Panc1 (cell line): ENCODE results near the gene TMEFF1. TPM values are rescaled to one million over a fixed set of nuclear protein-coding genes. Genes with fewer than 3 reads are reported as not detected.

Source experiments
- ATAC-seq: fragments of 200-7000 bp; cut with Tn5 transposase; 2 replicates; pipeline ENCODE4 v1.9.1; 2020; ENCODE audit warnings: mild to moderate bottlenecking, moderate library complexity
- BruUV-seq: library from RNA; stranded (reverse); fragments of 400-500 nt; replicated peaks from 2 replicates; lab custom pipeline; 2021; lab: Mats Ljungman, UMichigan
- CTCF ChIA-PET: fragments of 300-600 bp; sonication (Branson Sonifier 250); formaldehyde crosslinking; loops from one replicate; lab custom pipeline; 2022; ENCODE audit warnings: antibody characterized with exemption; lab: Charles Lee
- POLR2A ChIA-PET: fragments of 300-600 bp; sonication (Branson Sonifier 250); formaldehyde crosslinking; loops from one replicate; lab custom pipeline; 2022; ENCODE audit warnings: antibody characterized with exemption; lab: Charles Lee
- DNase-seq: peaks from one replicate; pipeline ENCODE4 v3.0.0-alpha.2; 2010; ENCODE audit warnings: low read depth, low spot score
- H3K27ac ChIP-seq: 2 replicates; pipeline ENCODE4 v1.5.1; 2011; ENCODE audit warnings: mild to moderate bottlenecking, low read length, inconsistent platforms
- H3K27me3 ChIP-seq: fragments of 200-500 bp; sonication (Bioruptor generic); 2 replicates; pipeline ENCODE4 v1.6.0; 2014; ENCODE audit warnings: low read length, inconsistent platforms; ENCODE audit not compliant: control insufficient read depth, insufficient read depth
- H3K36me3 ChIP-seq: fragments of 200-500 bp; sonication (Bioruptor generic); 2 replicates; pipeline ENCODE4 v1.5.1; 2014; ENCODE audit warnings: inconsistent platforms, mild to moderate bottlenecking, low read length, moderate library complexity; ENCODE audit not compliant: control insufficient read depth, insufficient read depth
- H3K4me1 ChIP-seq: 2 replicates; pipeline ENCODE4 v1.5.1; 2011; ENCODE audit warnings: inconsistent platforms, mild to moderate bottlenecking, low read length, moderate library complexity; ENCODE audit not compliant: control insufficient read depth, insufficient read depth
- H3K4me3 ChIP-seq, 2 experiments: 2 replicates each; pipeline ENCODE4 v1.5.1; 2011 to 2012; ENCODE audit warnings: low read depth in 2 of 2, low read length in 2 of 2, mild to moderate bottlenecking in 2 of 2, inconsistent platforms in 1 of 2, moderate library complexity in 1 of 2
- H3K9me3 ChIP-seq: fragments of 200-500 bp; sonication (Bioruptor generic); 2 replicates; pipeline ENCODE4 v1.5.1; 2014; ENCODE audit warnings: low read depth, mild to moderate bottlenecking, inconsistent platforms, low read length, moderate library complexity; ENCODE audit not compliant: control insufficient read depth, insufficient read depth
- CTCF ChIP-seq: fragments of 450-650 bp; IDR thresholded peaks from 2 replicates; pipeline ENCODE4 v1.5.1; 2017; ENCODE audit warnings: mild to moderate bottlenecking
- POLR2AphosphoS5 ChIP-seq: IDR thresholded peaks from 2 replicates; pipeline ENCODE4 v1.6.1; 2012; ENCODE audit warnings: mild to moderate bottlenecking, low read depth, low read length, moderate library complexity
- SIN3A ChIP-seq: IDR thresholded peaks from 2 replicates; pipeline ENCODE4 v1.6.1; 2012; ENCODE audit warnings: low read depth, mild to moderate bottlenecking, low read length, moderate library complexity, borderline replicate concordance; ENCODE audit not compliant: insufficient read depth
- TCF7L2 ChIP-seq: IDR thresholded peaks from 2 replicates; pipeline ENCODE4 v1.6.1; 2011; ENCODE audit warnings: mild to moderate bottlenecking, low read depth, low read length, inconsistent platforms
- in situ Hi-C: cut with HindIII; loops from 2 replicates; pipeline ENCODE4 v1.10.0; 2016; ENCODE audit warnings: low sequenced_read_pairs, low pct_unique_long_range_greater_than_20kb
- intact Hi-C: fragments of 100-400 bp; cut with micrococcal nuclease; formaldehyde crosslinking; loops from one replicate; pipeline ENCODE4 v1.10.0; 2022; ENCODE audit not compliant: unreplicated experiment
- total RNA-seq: library from RNA; stranded (reverse); gene quantifications from one replicate; pipeline ENCODE4 v1.2.1, GENCODE V29; 2021; ENCODE audit not compliant: unreplicated experiment
- TF ChIP-seq, protein P1 (sequence below), 2 experiments: IDR thresholded peaks; 2 replicates each; pipeline ENCODE4 v1.6.1; 2011 to 2012; ENCODE audit warnings: low read depth in 2 of 2, control low read depth in 1 of 2, low read length in 1 of 2, mild to moderate bottlenecking in 1 of 2, moderate library complexity in 1 of 2; ENCODE audit not compliant: insufficient read depth in 1 of 2

Gene TMEFF1
- total RNA-seq, 1 experiment from 2014 or later: 2.2 TPM

DNA sequence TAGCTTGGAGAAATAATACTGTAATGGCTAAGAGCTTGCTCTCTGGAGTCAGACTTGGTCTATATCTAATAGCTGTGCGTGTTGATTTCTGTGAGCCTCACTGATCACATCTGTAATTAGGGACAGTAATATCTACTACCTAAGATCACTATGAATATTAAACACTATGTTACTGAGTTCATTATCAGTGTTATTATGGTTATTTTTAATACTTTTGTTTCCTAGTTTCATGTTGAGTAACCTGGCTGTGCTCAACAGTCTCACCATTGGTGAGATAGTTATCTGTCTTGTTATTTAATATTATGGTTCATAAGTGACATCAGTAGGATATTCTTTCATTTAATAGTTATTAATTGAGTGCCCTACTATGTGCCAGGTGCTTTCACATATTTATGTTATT is 82.5 kb downstream of the TMEFF1 start:
- intact Hi-C loops: loop anchor here (5.0 kb wide), 1 partner anchor 417 kb away; no protein-coding TSS in a partner anchor
- POLR2A ChIA-PET: interaction anchor here (0.6 kb wide), 1 partner anchor 731 kb away, joined by 4 read pairs; no protein-coding TSS in a partner anchor

GRCh38 chr9:100557053-100557452 is 84.1 kb downstream of the TMEFF1 start:
- H3K27ac ChIP-seq: no peak overlapping the region
- H3K9me3 ChIP-seq: no peaks in the 10 kb centered on the region
- no peaks in the 10 kb centered on the region for H3K27me3 ChIP-seq
- no peak overlapping the region for H3K4me3 ChIP-seq
- no peak for DNase-seq
- no peak for ATAC-seq
- TF ChIP-seq, protein P1, sequence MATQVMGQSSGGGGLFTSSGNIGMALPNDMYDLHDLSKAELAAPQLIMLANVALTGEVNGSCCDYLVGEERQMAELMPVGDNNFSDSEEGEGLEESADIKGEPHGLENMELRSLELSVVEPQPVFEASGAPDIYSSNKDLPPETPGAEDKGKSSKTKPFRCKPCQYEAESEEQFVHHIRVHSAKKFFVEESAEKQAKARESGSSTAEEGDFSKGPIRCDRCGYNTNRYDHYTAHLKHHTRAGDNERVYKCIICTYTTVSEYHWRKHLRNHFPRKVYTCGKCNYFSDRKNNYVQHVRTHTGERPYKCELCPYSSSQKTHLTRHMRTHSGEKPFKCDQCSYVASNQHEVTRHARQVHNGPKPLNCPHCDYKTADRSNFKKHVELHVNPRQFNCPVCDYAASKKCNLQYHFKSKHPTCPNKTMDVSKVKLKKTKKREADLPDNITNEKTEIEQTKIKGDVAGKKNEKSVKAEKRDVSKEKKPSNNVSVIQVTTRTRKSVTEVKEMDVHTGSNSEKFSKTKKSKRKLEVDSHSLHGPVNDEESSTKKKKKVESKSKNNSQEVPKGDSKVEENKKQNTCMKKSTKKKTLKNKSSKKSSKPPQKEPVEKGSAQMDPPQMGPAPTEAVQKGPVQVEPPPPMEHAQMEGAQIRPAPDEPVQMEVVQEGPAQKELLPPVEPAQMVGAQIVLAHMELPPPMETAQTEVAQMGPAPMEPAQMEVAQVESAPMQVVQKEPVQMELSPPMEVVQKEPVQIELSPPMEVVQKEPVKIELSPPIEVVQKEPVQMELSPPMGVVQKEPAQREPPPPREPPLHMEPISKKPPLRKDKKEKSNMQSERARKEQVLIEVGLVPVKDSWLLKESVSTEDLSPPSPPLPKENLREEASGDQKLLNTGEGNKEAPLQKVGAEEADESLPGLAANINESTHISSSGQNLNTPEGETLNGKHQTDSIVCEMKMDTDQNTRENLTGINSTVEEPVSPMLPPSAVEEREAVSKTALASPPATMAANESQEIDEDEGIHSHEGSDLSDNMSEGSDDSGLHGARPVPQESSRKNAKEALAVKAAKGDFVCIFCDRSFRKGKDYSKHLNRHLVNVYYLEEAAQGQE (IDR thresholded peaks at IDR 0.05; ENCODE audit: insufficient read depth in 1 of 2, low read depth in 2 of 2, low read length in 1 of 2): no peak
- TF ChIP-seq POLR2AphosphoS5 (no peak), SIN3A (no peak), TCF7L2 (no peak), CTCF (no peak)
- CTCF ChIA-PET: no interaction called here
- in situ Hi-C loops: no loop called here
- intact Hi-C loops: loop anchor here (5.0 kb wide), 1 partner anchor 415 kb away; no protein-coding TSS in a partner anchor
- H3K4me1 ChIP-seq: no peaks in the 10 kb centered on the region
- POLR2A ChIA-PET: no interaction called here
- BruUV-seq: no TSS peak
- H3K36me3 ChIP-seq: no peaks in the 10 kb centered on the region

More for the DNA sequence above, 82.5 kb downstream of the TMEFF1 start:
- Histone ChIP-seq H3K9me3 (no peaks in the 10 kb centered on the region), H3K4me3 (no peak overlapping the region), H3K27ac (no peak overlapping the region), H3K27me3 (no peaks in the 10 kb centered on the region), H3K36me3 (no peaks in the 10 kb centered on the region), H3K4me1 (no peaks in the 10 kb centered on the region)
- DNase-seq (no peak), ATAC-seq (no peak)
- CTCF ChIA-PET: interaction anchor here (0.6 kb wide), 1 partner anchor 278 kb away, joined by 15 read pairs; no protein-coding TSS in a partner anchor
- in situ Hi-C loops: no loop called here
- TF ChIP-seq POLR2AphosphoS5 (no peak), SIN3A (no peak), CTCF (no peak), TCF7L2 (no peak)
- TF ChIP-seq, protein P1 (IDR thresholded peaks at IDR 0.05; ENCODE audit: insufficient read depth in 1 of 2, low read depth in 2 of 2, low read length in 1 of 2): no peak
- no TSS peak for BruUV-seq
